ENCODE measurements around the gene CFAP54. TPM values are rescaled to one million over a fixed set of nuclear protein-coding genes. Genes with fewer than 3 reads are reported as not detected.

Gene CFAP54
- total RNA-seq, 4 donors from 2014 or later: 1.3 to 14.2 (median 6.2) TPM

- Histone ChIP-seq H3K27ac (no peak overlapping the region), H3K4me1 (no peaks in the 10 kb centered on the region), H3K9me3 (no peaks in the 10 kb centered on the region), H3K27me3 (no peaks in the 10 kb centered on the region), H3K4me3 (no peak overlapping the region), H3K36me3 (no peaks in the 10 kb centered on the region)
- DNase-seq: no peak
- intact Hi-C loops (cut with DNase I; ENCODE audit: low total_unique reads): no loop called here
- no peak for TF ChIP-seq POLR2A (IDR thresholded peaks at IDR 0.05)
- TF ChIP-seq CTCF (IDR thresholded peaks at IDR 0.05): no peak
These were observed 335.5 kb downstream of the CFAP54 start for GRCh38 chr12:96824838-96825236.

- intact Hi-C loops (cut with DNase I; ENCODE audit: low total_unique reads): no loop called here
- TF ChIP-seq POLR2A (IDR thresholded peaks at IDR 0.05) (no peak), CTCF (IDR thresholded peaks at IDR 0.05) (no peak)
- H3K36me3 ChIP-seq: no peaks in the 10 kb centered on the region
- H3K9me3 ChIP-seq: no peaks in the 10 kb centered on the region
- no peaks in the 10 kb centered on the region for H3K4me1 ChIP-seq
- no peaks in the 10 kb centered on the region for H3K27me3 ChIP-seq
- H3K4me3 ChIP-seq: no peak overlapping the region
- no peak overlapping the region for H3K27ac ChIP-seq
- DNase-seq: no peak
These were observed 338.9 kb downstream of the CFAP54 start for GRCh38 chr12:96828169-96828789.

GRCh38 chr12:96829354-96829753, 340.0 kb downstream of the CFAP54 start:
- H3K9me3 ChIP-seq: no peaks in the 10 kb centered on the region
- H3K27me3 ChIP-seq: no peaks in the 10 kb centered on the region
- no peaks in the 10 kb centered on the region for H3K4me1 ChIP-seq
- no peak overlapping the region for H3K27ac ChIP-seq
- intact Hi-C loops (cut with DNase I; ENCODE audit: low total_unique reads): no loop called here
- no peak for DNase-seq
- no peaks in the 10 kb centered on the region for H3K36me3 ChIP-seq
- TF ChIP-seq POLR2A (IDR thresholded peaks at IDR 0.05) (no peak), CTCF (IDR thresholded peaks at IDR 0.05) (no peak)
- no peak overlapping the region for H3K4me3 ChIP-seq

- Histone ChIP-seq H3K4me3 (no peak overlapping the region), H3K27me3 (no peaks in the 10 kb centered on the region), H3K9me3 (no peaks in the 10 kb centered on the region), H3K27ac (no peak overlapping the region), H3K36me3 (no peaks in the 10 kb centered on the region), H3K4me1 (no peaks in the 10 kb centered on the region)
- no peak for TF ChIP-seq POLR2A (IDR thresholded peaks at IDR 0.05)
- no peak for TF ChIP-seq CTCF (IDR thresholded peaks at IDR 0.05)
- no peak for DNase-seq
- intact Hi-C loops (cut with DNase I; ENCODE audit: low total_unique reads): no loop called here
These were observed 342.0 kb downstream of the CFAP54 start for GRCh38 chr12:96831346-96831745.

GRCh38 chr12:96846293-96846692, 356.9 kb downstream of the CFAP54 start:
- Histone ChIP-seq H3K27me3 (no peaks in the 10 kb centered on the region), H3K27ac (no peak overlapping the region), H3K4me1 (no peaks in the 10 kb centered on the region), H3K36me3 (no peaks in the 10 kb centered on the region), H3K4me3 (no peak overlapping the region), H3K9me3 (no peaks in the 10 kb centered on the region)
- TF ChIP-seq POLR2A (IDR thresholded peaks at IDR 0.05) (no peak), CTCF (IDR thresholded peaks at IDR 0.05) (no peak)
- intact Hi-C loops (cut with DNase I; ENCODE audit: low total_unique reads): no loop called here
- no peak for DNase-seq

Measured in uterus (tissue), 4 donors.